ENCODE measurements around the gene COX20. TPM values are rescaled to one million over a fixed set of nuclear protein-coding genes. Genes with fewer than 3 reads are reported as not detected.

Gene COX20
- total RNA-seq, 1 experiment from 2014 or later: 55.0 TPM

DNA sequence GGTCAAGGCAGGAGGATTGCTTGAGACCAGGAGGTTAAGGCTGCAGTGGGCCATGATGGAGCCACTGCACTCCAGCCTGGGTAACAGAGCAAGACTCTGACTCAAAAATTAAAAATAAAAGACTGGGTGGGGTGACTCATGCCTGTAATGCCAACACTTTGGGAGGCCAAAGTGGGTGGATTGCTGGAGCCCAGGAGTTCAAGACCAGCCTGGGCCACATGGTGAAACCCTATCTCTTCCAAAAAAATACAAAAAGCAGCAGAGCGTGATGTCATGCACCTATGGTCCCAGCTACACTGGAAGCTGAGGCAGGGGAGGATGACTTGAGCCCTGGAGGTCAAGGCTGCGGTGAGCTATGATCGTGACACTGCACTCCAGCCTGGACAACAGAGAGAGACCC is 44.4 kb upstream of the COX20 start:
- no peak overlapping the region for H3K27ac ChIP-seq (ENCODE audit: low read length)
- in situ Hi-C loops (cut with HindIII; ENCODE audit: low pct_unique_long_range_greater_than_20kb, low sequenced_read_pairs) (no loop called here), intact Hi-C loops (cut with micrococcal nuclease; ENCODE audit: unreplicated experiment) (no loop called here)
- POLR2A ChIA-PET: no interaction called here
- H3K27me3 ChIP-seq (ENCODE audit: control insufficient read depth, insufficient read depth, low read length): no peaks in the 10 kb centered on the region; the same call in 1 of the 2 replicates
- no peaks in the 10 kb centered on the region for H3K4me1 ChIP-seq (ENCODE audit: control insufficient read depth, insufficient read depth, low read length)
- ATAC-seq (no peak), DNase-seq (ENCODE audit: low read depth, low spot score) (no peak)
- H3K36me3 ChIP-seq (ENCODE audit: control insufficient read depth, insufficient read depth, low read length): no peaks in the 10 kb centered on the region
- CTCF ChIA-PET: interaction anchor here (0.6 kb wide), 1 partner anchor 10 kb away, joined by 3 read pairs; no protein-coding TSS in a partner anchor
- TF ChIP-seq TCF7L2 (IDR thresholded peaks at IDR 0.05; ENCODE audit: low read depth, low read length) (no peak), POLR2AphosphoS5 (IDR thresholded peaks at IDR 0.05; ENCODE audit: low read depth, low read length) (no peak), SIN3A (IDR thresholded peaks at IDR 0.05; ENCODE audit: borderline replicate concordance, insufficient read depth, low read depth, low read length) (no peak)
- TF ChIP-seq, protein P1, sequence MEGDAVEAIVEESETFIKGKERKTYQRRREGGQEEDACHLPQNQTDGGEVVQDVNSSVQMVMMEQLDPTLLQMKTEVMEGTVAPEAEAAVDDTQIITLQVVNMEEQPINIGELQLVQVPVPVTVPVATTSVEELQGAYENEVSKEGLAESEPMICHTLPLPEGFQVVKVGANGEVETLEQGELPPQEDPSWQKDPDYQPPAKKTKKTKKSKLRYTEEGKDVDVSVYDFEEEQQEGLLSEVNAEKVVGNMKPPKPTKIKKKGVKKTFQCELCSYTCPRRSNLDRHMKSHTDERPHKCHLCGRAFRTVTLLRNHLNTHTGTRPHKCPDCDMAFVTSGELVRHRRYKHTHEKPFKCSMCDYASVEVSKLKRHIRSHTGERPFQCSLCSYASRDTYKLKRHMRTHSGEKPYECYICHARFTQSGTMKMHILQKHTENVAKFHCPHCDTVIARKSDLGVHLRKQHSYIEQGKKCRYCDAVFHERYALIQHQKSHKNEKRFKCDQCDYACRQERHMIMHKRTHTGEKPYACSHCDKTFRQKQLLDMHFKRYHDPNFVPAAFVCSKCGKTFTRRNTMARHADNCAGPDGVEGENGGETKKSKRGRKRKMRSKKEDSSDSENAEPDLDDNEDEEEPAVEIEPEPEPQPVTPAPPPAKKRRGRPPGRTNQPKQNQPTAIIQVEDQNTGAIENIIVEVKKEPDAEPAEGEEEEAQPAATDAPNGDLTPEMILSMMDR (IDR thresholded peaks at IDR 0.05): no peak
- TF ChIP-seq, protein P2, sequence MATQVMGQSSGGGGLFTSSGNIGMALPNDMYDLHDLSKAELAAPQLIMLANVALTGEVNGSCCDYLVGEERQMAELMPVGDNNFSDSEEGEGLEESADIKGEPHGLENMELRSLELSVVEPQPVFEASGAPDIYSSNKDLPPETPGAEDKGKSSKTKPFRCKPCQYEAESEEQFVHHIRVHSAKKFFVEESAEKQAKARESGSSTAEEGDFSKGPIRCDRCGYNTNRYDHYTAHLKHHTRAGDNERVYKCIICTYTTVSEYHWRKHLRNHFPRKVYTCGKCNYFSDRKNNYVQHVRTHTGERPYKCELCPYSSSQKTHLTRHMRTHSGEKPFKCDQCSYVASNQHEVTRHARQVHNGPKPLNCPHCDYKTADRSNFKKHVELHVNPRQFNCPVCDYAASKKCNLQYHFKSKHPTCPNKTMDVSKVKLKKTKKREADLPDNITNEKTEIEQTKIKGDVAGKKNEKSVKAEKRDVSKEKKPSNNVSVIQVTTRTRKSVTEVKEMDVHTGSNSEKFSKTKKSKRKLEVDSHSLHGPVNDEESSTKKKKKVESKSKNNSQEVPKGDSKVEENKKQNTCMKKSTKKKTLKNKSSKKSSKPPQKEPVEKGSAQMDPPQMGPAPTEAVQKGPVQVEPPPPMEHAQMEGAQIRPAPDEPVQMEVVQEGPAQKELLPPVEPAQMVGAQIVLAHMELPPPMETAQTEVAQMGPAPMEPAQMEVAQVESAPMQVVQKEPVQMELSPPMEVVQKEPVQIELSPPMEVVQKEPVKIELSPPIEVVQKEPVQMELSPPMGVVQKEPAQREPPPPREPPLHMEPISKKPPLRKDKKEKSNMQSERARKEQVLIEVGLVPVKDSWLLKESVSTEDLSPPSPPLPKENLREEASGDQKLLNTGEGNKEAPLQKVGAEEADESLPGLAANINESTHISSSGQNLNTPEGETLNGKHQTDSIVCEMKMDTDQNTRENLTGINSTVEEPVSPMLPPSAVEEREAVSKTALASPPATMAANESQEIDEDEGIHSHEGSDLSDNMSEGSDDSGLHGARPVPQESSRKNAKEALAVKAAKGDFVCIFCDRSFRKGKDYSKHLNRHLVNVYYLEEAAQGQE (IDR thresholded peaks at IDR 0.05; ENCODE audit: insufficient read depth in 1 of 2, low read depth in 2 of 2, low read length in 1 of 2): no peak
- no peaks in the 10 kb centered on the region for H3K9me3 ChIP-seq (ENCODE audit: control insufficient read depth, insufficient read depth, low read depth, low read length)
- no TSS peak for BruUV-seq (replicated peaks)
- no peak overlapping the region for H3K4me3 ChIP-seq (ENCODE audit: low read depth in 2 of 2, low read length in 2 of 2)

DNA sequence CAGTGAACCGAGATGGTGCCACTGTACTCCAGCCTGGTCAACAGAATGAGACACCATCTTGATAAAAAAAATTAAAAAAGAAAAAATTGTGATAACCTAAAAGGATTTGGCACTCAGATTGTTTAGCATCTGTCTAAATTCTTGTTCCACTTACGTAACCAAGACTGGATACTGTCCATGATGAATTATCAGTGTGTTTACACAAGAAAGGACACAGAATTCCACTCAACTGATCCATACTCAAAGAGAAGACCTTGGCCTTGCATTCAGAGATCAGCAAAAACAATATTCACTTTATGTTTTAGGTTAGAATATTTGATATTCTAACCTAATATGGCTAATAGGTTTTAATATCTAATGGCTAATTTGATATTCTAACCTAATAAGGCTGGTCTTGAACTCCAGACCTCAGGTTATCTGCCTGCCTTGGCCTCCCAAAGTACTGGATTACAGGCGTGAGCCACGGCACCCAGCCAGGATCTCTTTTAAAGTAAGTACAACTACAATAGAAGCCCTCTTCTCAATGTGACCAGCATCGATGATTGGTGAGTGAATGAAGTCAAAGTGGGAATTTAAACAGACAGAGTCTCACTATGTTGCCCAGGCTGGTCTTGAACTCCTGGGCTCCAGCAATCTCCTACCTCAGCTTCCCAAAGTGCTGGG is 43.1 kb upstream of the COX20 start:
- ChIA-PET CTCF (interaction anchor here (0.6 kb wide), 1 partner anchor 38 kb away, joined by 3 read pairs; no protein-coding TSS in a partner anchor), POLR2A (no interaction called here)
- Histone ChIP-seq H3K27ac (ENCODE audit: low read length) (no peak overlapping the region), H3K9me3 (ENCODE audit: control insufficient read depth, insufficient read depth, low read depth, low read length) (no peaks in the 10 kb centered on the region), H3K4me1 (ENCODE audit: control insufficient read depth, insufficient read depth, low read length) (no peaks in the 10 kb centered on the region), H3K27me3 (ENCODE audit: control insufficient read depth, insufficient read depth, low read length) (no peaks in the 10 kb centered on the region; the same call in 1 of the 2 replicates), H3K36me3 (ENCODE audit: control insufficient read depth, insufficient read depth, low read length) (no peaks in the 10 kb centered on the region), H3K4me3 (ENCODE audit: low read depth in 2 of 2, low read length in 2 of 2) (no peak overlapping the region)
- TF ChIP-seq SIN3A (IDR thresholded peaks at IDR 0.05; ENCODE audit: borderline replicate concordance, insufficient read depth, low read depth, low read length): no peak
- TF ChIP-seq, protein P2 (IDR thresholded peaks at IDR 0.05; ENCODE audit: insufficient read depth in 1 of 2, low read depth in 2 of 2, low read length in 1 of 2): no peak
- TF ChIP-seq, protein P1 (IDR thresholded peaks at IDR 0.05): no peak
- no peak for TF ChIP-seq POLR2AphosphoS5 (IDR thresholded peaks at IDR 0.05; ENCODE audit: low read depth, low read length)
- TF ChIP-seq TCF7L2 (IDR thresholded peaks at IDR 0.05; ENCODE audit: low read depth, low read length): no peak
- DNase-seq (ENCODE audit: low read depth, low spot score) (no peak), ATAC-seq (no peak)
- in situ Hi-C loops (cut with HindIII; ENCODE audit: low pct_unique_long_range_greater_than_20kb, low sequenced_read_pairs) (no loop called here), intact Hi-C loops (cut with micrococcal nuclease; ENCODE audit: unreplicated experiment) (no loop called here)
- BruUV-seq (replicated peaks): no TSS peak

Measured in Panc1 (cell line).